ENCODE results near the gene MBD2. TPM values are rescaled to one million over a fixed set of nuclear protein-coding genes. Genes with fewer than 3 reads are reported as not detected.

The MBD2 gene
- total and polyA plus RNA-seq, 2 donors (not counting 1 experiment from before 2014, with no cell fraction given): 53.0 to 134 TPM

GRCh38 chr18:54204883-54205282 is 19.6 kb downstream of the MBD2 start:
- Mint-ChIP-seq H3K9me3 (ENCODE audit: insufficient read depth) (no peaks in the 10 kb centered on the region), H3K4me1 (peaks cover 50% of the 10 kb centered on the region), H3K27me3 (no peaks in the 10 kb centered on the region), H3K27ac (no peak overlapping the region), H3K4me3 (no peak overlapping the region)
- H3K27me3 ChIP-seq (replicated peaks in 1 of 4; ENCODE audit: control extremely low read depth in 1 of 4, control insufficient read depth in 3 of 4, insufficient read depth in 4 of 4, low read length in 3 of 4): no peaks in the 10 kb centered on the region
- peaks cover 18 to 24% of the 10 kb centered on the region in 2 experiments for H3K36me3 ChIP-seq (replicated peaks in 1 of 2; ENCODE audit: control extremely low read depth in 1 of 2, control insufficient read depth in 1 of 2, extremely low read depth in 1 of 2, insufficient read depth in 2 of 2, low read length in 1 of 2)
- no peak overlapping the region for H3K4me3 ChIP-seq (ENCODE audit: control extremely low read depth in 1 of 5, extremely low read depth in 1 of 5, insufficient read depth in 1 of 5, low read depth in 2 of 5, low read length in 4 of 5)
- no peaks in the 10 kb centered on the region for H3K9me3 ChIP-seq (ENCODE audit: control extremely low read depth in 1 of 3, control insufficient read depth in 2 of 3, insufficient read depth in 1 of 3, low read length in 2 of 3)
- ATAC-seq (ENCODE audit: low read depth) (no peak), DNase-seq (no peak)
- H3K4me2 ChIP-seq (replicated peaks; ENCODE audit: low read depth, low read length, poor library complexity, severe bottlenecking): no peak overlapping the region
- POLR2A ChIA-PET: no interaction called here
- peaks cover 98% of the 10 kb centered on the region for H3K79me2 ChIP-seq (ENCODE audit: control insufficient read depth, insufficient read depth, low read length)
- peaks cover 19 to 27% of the 10 kb centered on the region in 2 donors for H3K4me1 ChIP-seq (ENCODE audit: control insufficient read depth in 2 of 2, insufficient read depth in 2 of 2, low read length in 2 of 2)
- WGBS (ENCODE audit: insufficient coverage): 100% methylated on average over 1 of the region's 5 CpGs
- TF ChIP-seq CTCF (IDR thresholded peaks at IDR 0.05) (no peak), EZH2 (IDR thresholded peaks at IDR 0.05; ENCODE audit: borderline replicate concordance, insufficient read depth, low read depth, low read length, poor library complexity, severe bottlenecking) (no peak)
- intact Hi-C loops (cut with micrococcal nuclease): no loop called here
- H3K9ac ChIP-seq (ENCODE audit: low read length): no peak overlapping the region
- peaks cover 53% of the 10 kb centered on the region for H4K20me1 ChIP-seq (ENCODE audit: control insufficient read depth, insufficient read depth, low read length, poor library complexity, severe bottlenecking)
- no peak overlapping the region for H2AFZ ChIP-seq (ENCODE audit: insufficient read depth, low read depth, low read length, poor library complexity, severe bottlenecking)
- CTCF ChIA-PET: no interaction called here
- no peak overlapping the region for H3K27ac ChIP-seq (ENCODE audit: low read length in 2 of 2)

- no peaks in the 10 kb centered on the region for H3K9me3 Mint-ChIP-seq (ENCODE audit: insufficient read depth)
- H3K27ac Mint-ChIP-seq: no peak overlapping the region
- peaks cover 18 to 30% of the 10 kb centered on the region in 2 experiments for H3K36me3 ChIP-seq (replicated peaks in 1 of 2; ENCODE audit: control extremely low read depth in 1 of 2, control insufficient read depth in 1 of 2, extremely low read depth in 1 of 2, insufficient read depth in 2 of 2, low read length in 1 of 2)
- H2AFZ ChIP-seq (ENCODE audit: insufficient read depth, low read depth, low read length, poor library complexity, severe bottlenecking): no peak overlapping the region
- no peak overlapping the region for H3K4me2 ChIP-seq (replicated peaks; ENCODE audit: low read depth, low read length, poor library complexity, severe bottlenecking)
- peaks cover 50% of the 10 kb centered on the region for H3K4me1 Mint-ChIP-seq
- H3K4me3 ChIP-seq (ENCODE audit: control extremely low read depth in 1 of 5, extremely low read depth in 1 of 5, insufficient read depth in 1 of 5, low read depth in 2 of 5, low read length in 4 of 5): no peak overlapping the region
- H3K27ac ChIP-seq (ENCODE audit: low read length in 2 of 2): peak overlapping the region in 1 of 2 donors; percentile 26
- POLR2A ChIA-PET: interaction anchor here (0.6 kb wide), 1 partner anchor 8 kb away, joined by 3 read pairs; no protein-coding TSS in a partner anchor
- no peaks in the 10 kb centered on the region for H3K27me3 ChIP-seq (replicated peaks in 1 of 4; ENCODE audit: control extremely low read depth in 1 of 4, control insufficient read depth in 3 of 4, insufficient read depth in 4 of 4, low read length in 3 of 4)
- peaks cover 13 to 20% of the 10 kb centered on the region in 2 donors for H3K4me1 ChIP-seq (ENCODE audit: control insufficient read depth in 2 of 2, insufficient read depth in 2 of 2, low read length in 2 of 2)
- intact Hi-C loops (cut with micrococcal nuclease): no loop called here
- no peaks in the 10 kb centered on the region for H3K27me3 Mint-ChIP-seq
- no peak overlapping the region for H3K4me3 Mint-ChIP-seq
- no peaks in the 10 kb centered on the region for H3K9me3 ChIP-seq (ENCODE audit: control extremely low read depth in 1 of 3, control insufficient read depth in 2 of 3, insufficient read depth in 1 of 3, low read length in 2 of 3)
- DNase-seq (peak; percentile 9), ATAC-seq (ENCODE audit: low read depth) (peak; percentile 24)
- H3K9ac ChIP-seq (ENCODE audit: low read length): no peak overlapping the region
- peaks cover 98% of the 10 kb centered on the region for H3K79me2 ChIP-seq (ENCODE audit: control insufficient read depth, insufficient read depth, low read length)
- CTCF ChIA-PET: no interaction called here
- H4K20me1 ChIP-seq (ENCODE audit: control insufficient read depth, insufficient read depth, low read length, poor library complexity, severe bottlenecking): peaks cover 54% of the 10 kb centered on the region
- TF ChIP-seq EZH2 (IDR thresholded peaks at IDR 0.05; ENCODE audit: borderline replicate concordance, insufficient read depth, low read depth, low read length, poor library complexity, severe bottlenecking): no peak
- no peak for TF ChIP-seq CTCF (IDR thresholded peaks at IDR 0.05)
Observed at GRCh38 chr18:54203914-54204313, 20.6 kb downstream of the MBD2 start.
